H1 (cell line): ENCODE data around the gene CKAP2L.

Source experiments
- EZH2 ChIP-seq: fragments of 200-600 bp; sonication (generic); IDR thresholded peaks from 2 replicates; pipeline ENCODE4 v1.7.1; 2012; ENCODE audit warnings: low read depth, mild to moderate bottlenecking, moderate library complexity, low read length, inconsistent platforms; ENCODE audit not compliant: severe bottlenecking
- HDAC2 ChIP-seq, 2 experiments: fragments of 300-600 bp in 1 of 2; sonication (generic) in 1 of 2; IDR thresholded peaks; 2 replicates each; pipeline ENCODE4 v1.6.1; 2011 to 2012; ENCODE audit warnings: low read depth in 2 of 2, low read length in 2 of 2, mild to moderate bottlenecking in 2 of 2, moderate library complexity in 2 of 2, borderline replicate concordance in 1 of 2, inconsistent platforms in 1 of 2
- JUN ChIP-seq: IDR thresholded peaks from 2 replicates; pipeline ENCODE4 v1.6.1; 2011; ENCODE audit warnings: low read depth, mild to moderate bottlenecking, improper control_type of control experiment, low read length
- POLR2A ChIP-seq, 2 experiments: IDR thresholded peaks; 1 replicate in 1 of 2; 2 replicates in 1 of 2; pipeline ENCODE4 v1.6.1; 2011; ENCODE audit warnings: low read depth in 2 of 2, low read length in 2 of 2, mild to moderate bottlenecking in 2 of 2; ENCODE audit errors: control extremely low read depth in 1 of 2
- POLR2AphosphoS5 ChIP-seq: IDR thresholded peaks from 2 replicates; pipeline ENCODE4 v1.6.1; 2011; ENCODE audit warnings: low read depth, low read length
- RFX5 ChIP-seq: IDR thresholded peaks from 2 replicates; pipeline ENCODE4 v1.6.1; 2011; ENCODE audit warnings: low read depth, low read length, improper control_type of control experiment, borderline replicate concordance
- RXRA ChIP-seq: IDR thresholded peaks from 2 replicates; pipeline ENCODE4 v1.6.1; 2011; ENCODE audit warnings: low read depth, mild to moderate bottlenecking, low read length, moderate library complexity; ENCODE audit not compliant: insufficient read depth
- SP1 ChIP-seq: IDR thresholded peaks from 2 replicates; pipeline ENCODE4 v1.6.1; 2011; ENCODE audit warnings: low read depth, low read length
- SRF ChIP-seq: IDR thresholded peaks from 2 replicates; pipeline ENCODE4 v1.6.1; 2011; ENCODE audit warnings: mild to moderate bottlenecking, low read depth, low read length, moderate library complexity
- TAF1 ChIP-seq: IDR thresholded peaks from 2 replicates; pipeline ENCODE4 v1.6.1; 2011; ENCODE audit warnings: mild to moderate bottlenecking, low read depth, low read length
- TCF12 ChIP-seq: IDR thresholded peaks from 2 replicates; pipeline ENCODE4 v1.6.1; 2011; ENCODE audit warnings: low read depth, mild to moderate bottlenecking, low read length
- YY1 ChIP-seq: IDR thresholded peaks from 2 replicates; pipeline ENCODE4 v1.6.1; 2011; ENCODE audit warnings: low read depth, mild to moderate bottlenecking, low read length
- TF ChIP-seq, protein P1 (sequence below), 3 experiments: IDR thresholded peaks; 1 replicate in 2 of 3; 2 replicates in 1 of 3; pipeline versions ENCODE4 v1.5.1 to v1.6.1; 2011; ENCODE audit warnings: low read length in 3 of 3, mild to moderate bottlenecking in 3 of 3, inconsistent platforms in 2 of 3, low read depth in 1 of 3, moderate library complexity in 1 of 3; ENCODE audit not compliant: insufficient read depth in 1 of 3; ENCODE audit errors: control extremely low read depth in 1 of 3
- TF ChIP-seq, protein P2 (sequence below): IDR thresholded peaks from 2 replicates; pipeline ENCODE4 v1.6.1; 2012; ENCODE audit warnings: low read length, inconsistent platforms

DNA sequence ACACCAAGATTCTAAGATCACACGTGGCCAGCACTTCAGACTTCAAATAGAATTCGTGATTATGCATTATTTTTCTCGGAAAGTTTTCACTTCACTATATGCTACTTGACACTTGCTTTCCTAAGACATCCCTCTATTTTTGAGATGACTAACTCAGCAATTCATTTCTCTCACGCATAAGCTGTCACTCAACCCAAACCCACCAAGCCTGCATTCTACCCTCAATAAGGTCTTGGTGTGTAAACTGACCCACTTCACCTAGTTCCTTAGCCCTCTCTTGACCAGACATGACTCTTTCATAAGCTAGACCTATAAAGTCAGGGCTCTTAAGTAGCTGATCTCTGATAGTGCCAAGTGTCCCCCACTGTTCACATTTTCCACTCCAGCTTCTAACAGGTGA is 11.7 kb downstream of the CKAP2L start:
- TF ChIP-seq RFX5, result no peak
- no peak for TF ChIP-seq SRF
- TF ChIP-seq POLR2A (IDR thresholded peaks at IDR 0.05; ENCODE audit: control extremely low read depth in 1 of 2, low read depth in 2 of 2, low read length in 2 of 2), result no peak
- no peak for TF ChIP-seq JUN
- TF ChIP-seq, protein P1, sequence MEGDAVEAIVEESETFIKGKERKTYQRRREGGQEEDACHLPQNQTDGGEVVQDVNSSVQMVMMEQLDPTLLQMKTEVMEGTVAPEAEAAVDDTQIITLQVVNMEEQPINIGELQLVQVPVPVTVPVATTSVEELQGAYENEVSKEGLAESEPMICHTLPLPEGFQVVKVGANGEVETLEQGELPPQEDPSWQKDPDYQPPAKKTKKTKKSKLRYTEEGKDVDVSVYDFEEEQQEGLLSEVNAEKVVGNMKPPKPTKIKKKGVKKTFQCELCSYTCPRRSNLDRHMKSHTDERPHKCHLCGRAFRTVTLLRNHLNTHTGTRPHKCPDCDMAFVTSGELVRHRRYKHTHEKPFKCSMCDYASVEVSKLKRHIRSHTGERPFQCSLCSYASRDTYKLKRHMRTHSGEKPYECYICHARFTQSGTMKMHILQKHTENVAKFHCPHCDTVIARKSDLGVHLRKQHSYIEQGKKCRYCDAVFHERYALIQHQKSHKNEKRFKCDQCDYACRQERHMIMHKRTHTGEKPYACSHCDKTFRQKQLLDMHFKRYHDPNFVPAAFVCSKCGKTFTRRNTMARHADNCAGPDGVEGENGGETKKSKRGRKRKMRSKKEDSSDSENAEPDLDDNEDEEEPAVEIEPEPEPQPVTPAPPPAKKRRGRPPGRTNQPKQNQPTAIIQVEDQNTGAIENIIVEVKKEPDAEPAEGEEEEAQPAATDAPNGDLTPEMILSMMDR (IDR thresholded peaks at IDR 0.05; ENCODE audit: control extremely low read depth in 1 of 3, insufficient read depth in 1 of 3, low read depth in 1 of 3, low read length in 3 of 3), result no peak
- TF ChIP-seq TAF1, result no peak
- TF ChIP-seq HDAC2 (IDR thresholded peaks at IDR 0.05; ENCODE audit: borderline replicate concordance in 1 of 2, low read depth in 2 of 2, low read length in 2 of 2), result no peak
- no peak for TF ChIP-seq POLR2AphosphoS5
- TF ChIP-seq RXRA, result no peak
- TF ChIP-seq SP1, result no peak
- TF ChIP-seq, protein P2, sequence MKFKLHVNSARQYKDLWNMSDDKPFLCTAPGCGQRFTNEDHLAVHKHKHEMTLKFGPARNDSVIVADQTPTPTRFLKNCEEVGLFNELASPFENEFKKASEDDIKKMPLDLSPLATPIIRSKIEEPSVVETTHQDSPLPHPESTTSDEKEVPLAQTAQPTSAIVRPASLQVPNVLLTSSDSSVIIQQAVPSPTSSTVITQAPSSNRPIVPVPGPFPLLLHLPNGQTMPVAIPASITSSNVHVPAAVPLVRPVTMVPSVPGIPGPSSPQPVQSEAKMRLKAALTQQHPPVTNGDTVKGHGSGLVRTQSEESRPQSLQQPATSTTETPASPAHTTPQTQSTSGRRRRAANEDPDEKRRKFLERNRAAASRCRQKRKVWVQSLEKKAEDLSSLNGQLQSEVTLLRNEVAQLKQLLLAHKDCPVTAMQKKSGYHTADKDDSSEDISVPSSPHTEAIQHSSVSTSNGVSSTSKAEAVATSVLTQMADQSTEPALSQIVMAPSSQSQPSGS, result no peak
- no peak for TF ChIP-seq YY1
- no peak for TF ChIP-seq EZH2
- TF ChIP-seq TCF12, result no peak
